HepG2 (cell line): ENCODE results near the gene FXYD1. TPM values are rescaled to one million over a fixed set of nuclear protein-coding genes. Genes with fewer than 3 reads are reported as not detected.
"Not testable (repeated sequence)": the region's sequence is repeated elsewhere in the genome, so short reads cannot be mapped to it uniquely, and the experiment has no call there.

Experiments used
- ATAC-seq: fragments of 200-7000 bp; cut with Tn5 transposase; 3 replicates; pipeline ENCODE4 v1.9.1; 2020; ENCODE audit warnings: mild to moderate bottlenecking, moderate library complexity
- BruUV-seq: library from RNA; stranded (reverse); fragments of 400-500 nt; replicated peaks from 2 replicates; lab custom pipeline; 2021; lab: Mats Ljungman, UMichigan
- CTCF ChIA-PET: fragments of 300-600 bp; formaldehyde crosslinking; extraction: SDS; loops from one replicate; lab custom pipeline; 2021; ENCODE audit warnings: low total read pairs, inconsistent platforms, low intra/inter-chr PET ratio; lab: Yijun Ruan, JAX
- POLR2A ChIA-PET: fragments of 350-600 bp; sonication (Branson Sonifier 250); formaldehyde crosslinking; loops from one replicate; lab custom pipeline; 2020; ENCODE audit warnings: antibody characterized with exemption, inconsistent platforms; lab: Yijun Ruan, JAX
- DNase-seq: peaks from one replicate; pipeline ENCODE4 v3.0.0-alpha.2; 2015; ENCODE audit warnings: low spot score
- FAIRE-seq: peaks from 3 replicates; lab custom pipeline; 2011; peaks lifted over from hg19 to GRCh38; lab: Jason Lieb, UNC
- H2AFZ ChIP-seq: one replicate; pipeline ENCODE4 v1.6.1; 2011; ENCODE audit warnings: low read length, inconsistent platforms
- H3K27ac ChIP-seq: fragments of 300-600 bp; 3 replicates; pipeline ENCODE4 v1.8.0; 2011; ENCODE audit warnings: mixed run types, mild to moderate bottlenecking, mixed read lengths, low read length, inconsistent platforms; ENCODE audit not compliant: insufficient read depth; ENCODE audit errors: extremely low read length
- H3K27me3 ChIP-seq, 2 experiments: fragments of 200-600 bp in 1 of 2; 2 replicates in 1 of 2; 3 replicates in 1 of 2; pipeline versions ENCODE4 v1.6.0 to v1.8.0; 2011; ENCODE audit warnings: low read length in 2 of 2, mild to moderate bottlenecking in 2 of 2, moderate library complexity in 2 of 2, inconsistent platforms in 1 of 2; ENCODE audit not compliant: insufficient read depth in 2 of 2, control insufficient read depth in 1 of 2
- H3K36me3 ChIP-seq, 2 experiments: fragments of 200-600 bp in 1 of 2; replicated peaks in 1 of 2; 2 replicates in 1 of 2; 3 replicates in 1 of 2; pipeline versions ENCODE4 v1.5.1 to v1.8.0; 2011; ENCODE audit warnings: low read length in 2 of 2, inconsistent platforms in 1 of 2; ENCODE audit not compliant: insufficient read depth in 2 of 2, control insufficient read depth in 1 of 2
- H3K4me1 ChIP-seq: 2 replicates; pipeline ENCODE4 v1.5.1; 2012; ENCODE audit warnings: low read length, inconsistent platforms; ENCODE audit not compliant: insufficient read depth
- H3K4me2 ChIP-seq: 2 replicates; pipeline ENCODE4 v1.6.0; 2011; ENCODE audit warnings: low read depth, low read length, inconsistent platforms
- H3K4me3 ChIP-seq, 3 experiments: fragments of 200-600 bp in 1 of 3; sonication (generic), shearing (Covaris generic) in 1 of 3; replicated peaks in 1 of 3; 2 replicates each; pipeline ENCODE4 v1.5.1; 2011 to 2016; ENCODE audit warnings: low read length in 3 of 3, inconsistent platforms in 2 of 3, low read depth in 2 of 3, mild to moderate bottlenecking in 2 of 3, control low read depth in 1 of 3, mixed read lengths in 1 of 3; ENCODE audit not compliant: insufficient read depth in 1 of 3
- H3K79me2 ChIP-seq: one replicate; pipeline ENCODE4 v1.6.1; 2011; ENCODE audit warnings: low read length, inconsistent platforms; ENCODE audit not compliant: insufficient read depth
- H3K9ac ChIP-seq: 2 replicates; pipeline ENCODE4 v1.6.0; 2011; ENCODE audit warnings: mild to moderate bottlenecking, low read depth, low read length, inconsistent platforms; ENCODE audit not compliant: insufficient read depth
- H3K9me3 ChIP-seq: 2 replicates; pipeline ENCODE4 v1.5.1; 2012; ENCODE audit warnings: mild to moderate bottlenecking, low read length
- H4K20me1 ChIP-seq: 2 replicates; pipeline ENCODE4 v1.6.0; 2011; ENCODE audit warnings: inconsistent platforms, mild to moderate bottlenecking, low read length, moderate library complexity; ENCODE audit not compliant: insufficient read depth
- ZNF687 ChIP-seq: sonication (generic); formaldehyde crosslinking; IDR thresholded peaks from 2 replicates; pipeline ENCODE4 v1.5.1; 2020; ENCODE audit warnings: mild to moderate bottlenecking, missing genetic modification reagents, moderate library complexity
- WGBS: methylation state at CpG from one replicate; pipeline ENCODE4 v1.1.6; 2017; ENCODE audit warnings: low lambda C conversion rate; 5-methylcytosine and 5-hydroxymethylcytosine counted together
- in situ Hi-C: cut with HindIII; loops from 2 replicates; pipeline ENCODE4 v1.10.0; 2017; ENCODE audit warnings: low pct_unique_long_range_greater_than_20kb; ENCODE audit not compliant: extremely low pct_ligation_motif_present
- intact Hi-C: fragments of 100-400 bp; cut with micrococcal nuclease; formaldehyde crosslinking; loops from one replicate; pipeline ENCODE4 v1.10.0; 2022; ENCODE audit not compliant: unreplicated experiment
- polyA plus RNA-seq, 8 experiments: library from polyadenylated mRNA; depleted of rRNA in 3 of 8; stranded (reverse) in 7 of 8; unstranded in 1 of 8; fragments of >200 nt; fragmentation: Illumina TruSeq in 4 of 8; extraction: Trizol in 4 of 8; gene quantifications; 2 replicates each; pipeline versions ENCODE4 v1.2.1 to v1.2.3, GENCODE V29; 2011 to 2016; ENCODE audit warnings: low read depth in 4 of 8, missing spikeins in 1 of 8, mixed read lengths in 1 of 8; ENCODE audit not compliant: insufficient read depth in 1 of 8
- total RNA-seq, 5 experiments: library from RNA; depleted of rRNA; stranded (reverse); fragments of >200 nt; fragmentation: Illumina TruSeq; extraction: Trizol; gene quantifications; 2 replicates each; pipeline ENCODE4 v1.2.3, GENCODE V29; 2016; ENCODE audit warnings: low read depth in 1 of 5

Gene FXYD1
- total and polyA plus RNA-seq, 2 of the 13 experiments (the other 11 are each of a cell fraction or from before 2014, with no cell fraction given): 31.2 TPM; not detected in 1

GRCh38 chr19:35100588-35101533, 37.8 kb upstream of the FXYD1 start (continued):
- peak; percentile 79 for TF ChIP-seq ZNF687 (CRISPR knock-in tag)

DNA sequence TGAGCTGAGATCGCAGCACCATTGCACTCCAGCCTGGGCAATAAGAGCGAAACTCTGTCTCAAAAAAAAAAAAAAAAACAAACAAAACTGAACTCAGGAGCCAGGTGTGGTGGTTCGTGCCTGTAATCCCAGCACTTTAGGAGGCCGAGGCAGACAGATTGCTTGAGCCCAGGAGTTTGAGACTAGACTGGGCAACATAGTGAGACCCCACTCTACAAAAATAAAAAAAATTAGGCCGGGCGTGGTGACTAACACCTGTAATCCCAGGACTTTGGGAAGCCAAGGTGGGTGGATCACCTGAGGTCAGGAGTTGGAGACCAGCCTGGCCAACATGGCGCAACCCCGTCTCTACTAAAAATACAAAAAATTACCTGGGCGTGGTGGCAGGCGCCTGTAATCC, 36.7 kb upstream of the FXYD1 start:
- H3K27ac ChIP-seq, in situ Hi-C loops, H3K27me3 ChIP-seq, H3K4me2 ChIP-seq, H3K36me3 ChIP-seq, ATAC-seq, H3K79me2 ChIP-seq, POLR2A ChIA-PET, CTCF ChIA-PET, H3K9me3 ChIP-seq, H3K4me3 ChIP-seq, DNase-seq, FAIRE-seq, H2AFZ ChIP-seq, BruUV-seq, H4K20me1 ChIP-seq, H3K9ac ChIP-seq: not testable (repeated sequence)
- 73% methylated on average over 10 of the region's 10 CpGs for WGBS
- H3K4me1 ChIP-seq: peaks cover 43% of the 10 kb centered on the region
- intact Hi-C loops: loop anchor here (2.0 kb wide), 1 partner anchor 59 kb away; no protein-coding TSS in a partner anchor
